Sigmoid colon (tissue), 7 donors: ENCODE data around the gene TRANK1. TPM values are rescaled to one million over a fixed set of nuclear protein-coding genes. Genes with fewer than 3 reads are reported as not detected.

Experiments used
- DNase-seq: peaks from one replicate; pipeline ENCODE4 v3.0.0-alpha.2; 2019
- H3K27ac ChIP-seq, 4 donors: fragments of 200-600 bp; sonication (generic); one replicate each; pipeline ENCODE4 v1.5.1; 2016 to 2019; ENCODE audit warnings: mild to moderate bottlenecking in 1 of 4
- H3K27me3 ChIP-seq, 3 donors: fragments of 200-600 bp; sonication (generic); one replicate each; pipeline ENCODE4 v1.5.1; 2019; ENCODE audit warnings: mild to moderate bottlenecking in 1 of 3
- H3K36me3 ChIP-seq, 4 donors: fragments of 200-600 bp; sonication (generic); one replicate each; pipeline ENCODE4 v1.5.1; 2016 to 2019
- H3K4me1 ChIP-seq, 4 donors: fragments of 200-600 bp; sonication (generic); one replicate each; pipeline ENCODE4 v1.5.1; 2017 to 2019
- H3K4me3 ChIP-seq, 4 donors: fragments of 200-600 bp; sonication (generic); one replicate each; pipeline ENCODE4 v1.5.1; 2017 to 2019; ENCODE audit warnings: mild to moderate bottlenecking in 2 of 4, moderate library complexity in 1 of 4
- H3K9me3 ChIP-seq, 4 donors: fragments of 200-600 bp in 3 of 4; sonication (generic) in 3 of 4; one replicate each; pipeline versions ENCODE4 v1.5.1 to v1.6.1; 2013 to 2019
- EP300 ChIP-seq, 4 donors: sonication (generic); formaldehyde crosslinking; IDR thresholded peaks; one replicate each; pipeline ENCODE4 v1.6.1; 2017; ENCODE audit warnings: antibody characterized with exemption in 4 of 4
- POLR2A ChIP-seq, 2 donors: fragments of 450-650 bp; IDR thresholded peaks; one replicate each; pipeline ENCODE4 v1.6.1; 2016; ENCODE audit warnings: antibody characterized with exemption in 2 of 2, mild to moderate bottlenecking in 2 of 2, moderate library complexity in 2 of 2
- POLR2AphosphoS5 ChIP-seq, 4 donors: sonication (generic); formaldehyde crosslinking; IDR thresholded peaks; one replicate each; pipeline ENCODE4 v1.6.1; 2017; ENCODE audit warnings: antibody characterized with exemption in 4 of 4
- WGBS, 2 donors: extraction: QIAGEN DNeasy Blood & Tissue Kit; methylation state at CpG; one replicate each; pipeline ENCODE4 v1.1.7; 2013; 5-methylcytosine and 5-hydroxymethylcytosine counted together
- intact Hi-C: fragments of 100-400 bp; cut with DNase I; formaldehyde crosslinking; loops from one replicate; pipeline ENCODE4 v1.15.1; 2023
- polyA plus RNA-seq, 3 donors: library from polyadenylated mRNA; stranded (reverse); fragments of 200-250 nt; gene quantifications; one replicate each; pipeline ENCODE4 v1.2.3, GENCODE V29; 2013
- total RNA-seq, 4 donors: library from RNA; depleted of rRNA; stranded (reverse); fragments of >200 nt; gene quantifications; one replicate each; pipeline ENCODE4 v1.1.0, GENCODE V29; 2016
- TF ChIP-seq, protein P1 (sequence below), 4 experiments: fragments of 450-650 bp in 3 of 4; fragments of 200-600 bp in 1 of 4; IDR thresholded peaks; one replicate each; pipeline ENCODE4 v1.5.1; 2016 to 2019; ENCODE audit warnings: antibody characterized with exemption in 4 of 4, mild to moderate bottlenecking in 3 of 4, moderate library complexity in 2 of 4
- donor health status: healthy with polysubstance abuse.
- donor health status: Bipolar disorder and iron deficiency.
- donor health status: healthy.

The TRANK1 gene
- total and polyA plus RNA-seq, 7 donors: 8.6 to 36.4 (median 21.7) TPM

- intact Hi-C loops: no loop called here
- peaks cover 0 to 35% (median 2%) of the 10 kb centered on the region in 4 donors for H3K36me3 ChIP-seq
- H3K27me3 ChIP-seq: no peaks in the 10 kb centered on the region
- no peak for DNase-seq
- no peaks in the 10 kb centered on the region for H3K9me3 ChIP-seq
- no peak overlapping the region for H3K4me3 ChIP-seq
- TF ChIP-seq POLR2A (IDR thresholded peaks at IDR 0.05) (no peak), POLR2AphosphoS5 (IDR thresholded peaks at IDR 0.05) (no peak), EP300 (IDR thresholded peaks at IDR 0.05) (no peak)
- TF ChIP-seq, protein P1, sequence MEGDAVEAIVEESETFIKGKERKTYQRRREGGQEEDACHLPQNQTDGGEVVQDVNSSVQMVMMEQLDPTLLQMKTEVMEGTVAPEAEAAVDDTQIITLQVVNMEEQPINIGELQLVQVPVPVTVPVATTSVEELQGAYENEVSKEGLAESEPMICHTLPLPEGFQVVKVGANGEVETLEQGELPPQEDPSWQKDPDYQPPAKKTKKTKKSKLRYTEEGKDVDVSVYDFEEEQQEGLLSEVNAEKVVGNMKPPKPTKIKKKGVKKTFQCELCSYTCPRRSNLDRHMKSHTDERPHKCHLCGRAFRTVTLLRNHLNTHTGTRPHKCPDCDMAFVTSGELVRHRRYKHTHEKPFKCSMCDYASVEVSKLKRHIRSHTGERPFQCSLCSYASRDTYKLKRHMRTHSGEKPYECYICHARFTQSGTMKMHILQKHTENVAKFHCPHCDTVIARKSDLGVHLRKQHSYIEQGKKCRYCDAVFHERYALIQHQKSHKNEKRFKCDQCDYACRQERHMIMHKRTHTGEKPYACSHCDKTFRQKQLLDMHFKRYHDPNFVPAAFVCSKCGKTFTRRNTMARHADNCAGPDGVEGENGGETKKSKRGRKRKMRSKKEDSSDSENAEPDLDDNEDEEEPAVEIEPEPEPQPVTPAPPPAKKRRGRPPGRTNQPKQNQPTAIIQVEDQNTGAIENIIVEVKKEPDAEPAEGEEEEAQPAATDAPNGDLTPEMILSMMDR (IDR thresholded peaks at IDR 0.05): no peak
- no peak overlapping the region for H3K27ac ChIP-seq
- 98% methylated on average over 4 of the region's 4 CpGs for WGBS, 2 donors
- no peaks in the 10 kb centered on the region for H3K4me1 ChIP-seq
These were observed 120.4 kb downstream of the TRANK1 start for GRCh38 chr3:36824443-36824842.

DNA sequence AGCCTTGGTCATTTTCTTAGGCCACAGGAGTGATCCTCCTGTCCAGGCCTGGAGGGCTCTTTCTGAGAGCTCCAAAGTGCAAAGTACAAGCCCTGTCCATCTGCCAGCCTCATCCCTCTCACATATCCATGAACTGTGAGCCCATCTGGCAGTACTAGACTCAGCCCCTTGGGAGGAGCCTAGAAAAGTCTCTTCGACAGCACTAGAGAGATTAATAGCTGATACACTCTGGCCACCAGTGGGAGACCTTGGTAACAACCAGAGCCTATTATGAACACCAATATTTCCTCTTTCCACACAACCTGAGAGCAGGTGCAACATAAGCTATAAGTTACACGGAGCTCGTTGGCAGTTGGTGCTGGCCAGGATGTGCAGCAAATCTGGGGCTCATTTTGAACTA is 121.0 kb downstream of the TRANK1 start:
- WGBS, 2 donors: 87 to 90% methylated on average over 3 of the region's 3 CpGs
- peaks cover 0 to 28% (median 2%) of the 10 kb centered on the region in 4 donors for H3K36me3 ChIP-seq
- intact Hi-C loops: no loop called here
- no peak overlapping the region for H3K27ac ChIP-seq
- no peak for DNase-seq
- H3K4me1 ChIP-seq: no peaks in the 10 kb centered on the region
- H3K4me3 ChIP-seq: no peak overlapping the region
- no peaks in the 10 kb centered on the region for H3K9me3 ChIP-seq
- no peaks in the 10 kb centered on the region for H3K27me3 ChIP-seq
- TF ChIP-seq EP300 (IDR thresholded peaks at IDR 0.05) (no peak), POLR2A (IDR thresholded peaks at IDR 0.05) (no peak), POLR2AphosphoS5 (IDR thresholded peaks at IDR 0.05) (no peak)
- TF ChIP-seq, protein P1 (IDR thresholded peaks at IDR 0.05): no peak

DNA sequence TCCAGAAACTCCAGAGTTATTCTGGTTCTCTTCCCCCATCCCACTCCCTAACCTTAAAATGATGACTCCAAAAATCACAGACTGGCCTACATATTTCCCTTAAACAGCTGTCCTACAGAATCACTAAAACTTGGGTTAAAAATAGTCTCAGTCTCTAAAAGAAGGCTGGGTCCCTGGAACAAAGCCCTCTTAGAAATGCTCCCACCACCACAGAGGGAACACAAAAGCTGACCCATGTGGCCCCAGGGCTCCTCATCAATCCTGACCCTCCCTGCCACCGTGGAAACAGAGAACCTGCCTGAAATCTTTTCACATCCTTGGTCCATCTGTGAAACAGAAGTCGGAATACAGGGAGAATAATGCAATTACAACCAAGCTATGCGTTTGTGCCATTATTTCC is 124.8 kb downstream of the TRANK1 start:
- no peaks in the 10 kb centered on the region for H3K9me3 ChIP-seq
- 84 to 87% methylated on average over 3 of the region's 3 CpGs for WGBS, 2 donors

DNA sequence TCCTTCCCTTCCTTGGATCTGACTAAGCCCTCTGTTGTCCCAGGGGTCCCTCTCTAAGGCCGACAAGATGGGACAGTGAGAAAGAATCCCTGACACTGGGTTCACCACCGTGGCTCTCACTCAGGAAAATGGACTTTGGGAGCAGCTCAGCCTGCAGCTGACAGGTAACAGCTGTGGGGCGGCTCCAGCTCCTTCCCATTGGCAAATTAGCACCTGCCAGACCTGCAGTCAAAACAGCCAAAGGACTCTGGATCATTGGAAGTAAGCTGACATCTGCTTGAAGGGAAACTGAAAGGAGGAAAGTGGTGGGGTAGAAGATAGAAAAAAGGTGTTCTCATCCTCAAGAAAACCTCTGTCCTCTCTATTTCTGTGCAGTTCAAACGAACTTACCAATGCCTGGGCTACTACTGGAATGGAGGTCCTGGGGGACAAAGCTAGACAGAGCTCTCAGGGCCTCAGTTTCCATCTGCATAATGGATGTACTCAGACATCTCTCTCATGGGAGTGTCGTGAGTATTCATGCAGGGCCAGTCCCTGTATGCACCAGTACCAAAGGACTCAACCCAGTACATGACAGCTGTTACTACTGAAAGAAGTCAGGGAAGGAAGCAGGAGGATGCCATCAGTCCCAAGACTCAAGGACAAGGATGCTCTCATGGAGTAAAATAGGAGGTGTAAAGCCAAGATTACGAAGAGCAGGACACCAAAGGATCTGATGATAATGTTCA is 126.9 kb downstream of the TRANK1 start:
- 47 to 75% methylated on average over 6 of the region's 6 CpGs for WGBS, 2 donors
- DNase-seq: no peak
- intact Hi-C loops: no loop called here
- TF ChIP-seq POLR2AphosphoS5 (IDR thresholded peaks at IDR 0.05): no peak
- no peak for TF ChIP-seq POLR2A (IDR thresholded peaks at IDR 0.05)
- no peaks in the 10 kb centered on the region for H3K9me3 ChIP-seq
- no peak overlapping the region for H3K27ac ChIP-seq
- no peaks in the 10 kb centered on the region for H3K4me1 ChIP-seq
- no peaks in the 10 kb centered on the region for H3K36me3 ChIP-seq
- no peaks in the 10 kb centered on the region for H3K27me3 ChIP-seq
- no peak overlapping the region for H3K4me3 ChIP-seq

More for the DNA sequence above, 124.8 kb downstream of the TRANK1 start:
- no peak for DNase-seq
- H3K27ac ChIP-seq: no peak overlapping the region
- no peak overlapping the region for H3K4me3 ChIP-seq
- intact Hi-C loops: no loop called here
- TF ChIP-seq POLR2A (IDR thresholded peaks at IDR 0.05) (no peak), POLR2AphosphoS5 (IDR thresholded peaks at IDR 0.05) (no peak), EP300 (IDR thresholded peaks at IDR 0.05) (no peak)
- TF ChIP-seq, protein P1 (IDR thresholded peaks at IDR 0.05): no peak
- H3K27me3 ChIP-seq: no peaks in the 10 kb centered on the region
- H3K36me3 ChIP-seq: no peaks in the 10 kb centered on the region
- H3K4me1 ChIP-seq: no peaks in the 10 kb centered on the region

DNA sequence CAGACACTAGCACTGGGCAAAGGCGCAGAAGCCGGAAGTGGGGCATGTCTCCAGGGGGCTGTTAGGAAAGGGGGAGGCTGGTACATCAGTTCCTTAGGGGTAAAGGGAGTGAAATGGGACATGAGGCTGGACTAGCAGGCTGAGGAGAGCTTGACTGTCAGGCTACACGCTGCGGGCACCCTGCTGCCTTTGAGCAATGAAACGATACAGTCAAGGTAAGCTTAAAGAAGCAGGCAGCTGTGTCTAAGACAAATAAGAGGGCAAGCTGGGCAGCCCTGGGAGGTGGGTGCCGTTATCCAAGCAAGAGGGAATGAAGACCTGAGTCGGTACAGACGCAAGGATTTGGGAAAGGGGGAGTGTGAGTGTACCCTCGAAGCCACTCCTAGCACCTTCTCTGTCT is 129.5 kb downstream of the TRANK1 start:
- TF ChIP-seq POLR2AphosphoS5 (IDR thresholded peaks at IDR 0.05) (no peak), EP300 (IDR thresholded peaks at IDR 0.05) (no peak), POLR2A (IDR thresholded peaks at IDR 0.05) (no peak)
- TF ChIP-seq, protein P1 (IDR thresholded peaks at IDR 0.05): no peak
- 91 to 92% methylated on average over 9 of the region's 9 CpGs for WGBS, 2 donors
- no peak overlapping the region for H3K4me3 ChIP-seq
- no peak for DNase-seq
- intact Hi-C loops: no loop called here
- no peaks in the 10 kb centered on the region for H3K4me1 ChIP-seq
- H3K27me3 ChIP-seq: no peaks in the 10 kb centered on the region
- no peak overlapping the region for H3K27ac ChIP-seq
- H3K9me3 ChIP-seq: no peaks in the 10 kb centered on the region
- no peaks in the 10 kb centered on the region for H3K36me3 ChIP-seq
